K562 (cell line): Measurements from ENCODE around the gene TBC1D2B. TPM values are rescaled to one million over a fixed set of nuclear protein-coding genes. Genes with fewer than 3 reads are reported as not detected.

Source experiments
- ATAC-seq: fragments of 200-7000 bp; cut with Tn5 transposase; 3 replicates; pipeline ENCODE4 v1.9.1; 2020; ENCODE audit warnings: moderate library complexity
- BruUV-seq: library from RNA; stranded (reverse); fragments of 400-500 nt; replicated peaks from 2 replicates; lab custom pipeline; 2021; lab: Mats Ljungman, UMichigan
- CTCF ChIA-PET: fragments of 300-600 bp; formaldehyde crosslinking; extraction: SDS; loops from one replicate; lab custom pipeline; 2021; ENCODE audit warnings: low intra/inter-chr PET ratio; lab: Yijun Ruan, JAX
- POLR2A ChIA-PET: fragments of 300-600, 350-650 bp; sonication (Branson Sonifier 250); formaldehyde crosslinking; extraction: SDS; loops from one replicate; lab custom pipeline; 2021; ENCODE audit warnings: antibody characterized with exemption, inconsistent platforms; lab: Yijun Ruan, JAX
- DNase-seq, 4 experiments: peaks; one replicate each; pipeline versions ENCODE4 v3.0.0 to v3.0.0-alpha.2; 2011 to 2018; ENCODE audit warnings: low spot score in 3 of 4, mixed read lengths in 3 of 4; ENCODE audit errors: extremely low read depth in 1 of 4
- FAIRE-seq: peaks from 2 replicates; lab custom pipeline; 2011; peaks lifted over from hg19 to GRCh38; lab: Jason Lieb, UNC
- H2AFZ ChIP-seq: 2 replicates; pipeline ENCODE4 v1.6.0; 2011; ENCODE audit warnings: low read depth, low read length, control low read depth, inconsistent platforms
- H3K27ac ChIP-seq: fragments of 200-600 bp; 3 replicates; pipeline ENCODE4 v1.8.0; 2011; ENCODE audit warnings: low read depth, mild to moderate bottlenecking, control low read depth, inconsistent platforms, low read length, moderate library complexity, mixed read lengths; ENCODE audit errors: extremely low read depth
- H3K27me3 ChIP-seq, 2 experiments: fragments of 300-600 bp in 1 of 2; 2 replicates in 1 of 2; 3 replicates in 1 of 2; pipeline versions ENCODE4 v1.6.0 to v1.8.0; 2011; ENCODE audit warnings: inconsistent platforms in 2 of 2, low read length in 2 of 2, mild to moderate bottlenecking in 1 of 2, mixed read lengths in 1 of 2, moderate library complexity in 1 of 2; ENCODE audit not compliant: control insufficient read depth in 2 of 2, insufficient read depth in 2 of 2
- H3K36me3 ChIP-seq: fragments of 300-600 bp; 3 replicates; pipeline ENCODE4 v1.8.0; 2011; ENCODE audit warnings: mild to moderate bottlenecking, low read length, inconsistent platforms; ENCODE audit not compliant: control insufficient read depth, insufficient read depth
- H3K4me1 ChIP-seq, 2 experiments: fragments of 200-600 bp in 1 of 2; replicated peaks in 1 of 2; 2 replicates in 1 of 2; 3 replicates in 1 of 2; pipeline versions ENCODE4 v1.5.1 to v1.8.0; 2011; ENCODE audit warnings: inconsistent platforms in 2 of 2, low read length in 2 of 2, mild to moderate bottlenecking in 1 of 2, mixed read lengths in 1 of 2, moderate library complexity in 1 of 2; ENCODE audit not compliant: control insufficient read depth in 2 of 2, insufficient read depth in 2 of 2
- H3K4me2 ChIP-seq: 2 replicates; pipeline ENCODE4 v1.6.1; 2011; ENCODE audit warnings: low read length, control low read depth, inconsistent platforms, mixed read lengths; ENCODE audit not compliant: insufficient read depth
- H3K4me3 ChIP-seq: fragments of 200-600 bp; sonication (generic), shearing (Covaris generic); 2 replicates; pipeline ENCODE4 v1.5.1; 2016; ENCODE audit warnings: control low read depth, inconsistent platforms
- H3K79me2 ChIP-seq: fragments of 200-600 bp; 3 replicates; pipeline ENCODE4 v1.8.0; 2011; ENCODE audit warnings: low read length, inconsistent platforms; ENCODE audit not compliant: control insufficient read depth, insufficient read depth
- H3K9ac ChIP-seq, 2 experiments: 2 replicates each; pipeline versions ENCODE4 v1.6.0 to v1.6.1; 2011; ENCODE audit warnings: low read depth in 2 of 2, low read length in 2 of 2, control low read depth in 1 of 2, inconsistent platforms in 1 of 2, mild to moderate bottlenecking in 1 of 2, mixed read lengths in 1 of 2; ENCODE audit not compliant: insufficient read depth in 1 of 2
- H3K9me1 ChIP-seq: one replicate; pipeline ENCODE4 v1.6.0; 2011; ENCODE audit warnings: inconsistent platforms, mild to moderate bottlenecking, low read length, moderate library complexity; ENCODE audit not compliant: control insufficient read depth, insufficient read depth
- H3K9me3 ChIP-seq: replicated peaks from 2 replicates; pipeline ENCODE4 v1.5.1; 2011; ENCODE audit warnings: low read depth, low read length, inconsistent platforms; ENCODE audit not compliant: control insufficient read depth, insufficient read depth
- H4K20me1 ChIP-seq: replicated peaks from 2 replicates; pipeline ENCODE4 v1.6.1; 2011; ENCODE audit warnings: low read length, inconsistent platforms, mixed read lengths; ENCODE audit not compliant: control insufficient read depth, insufficient read depth
- BACH1 ChIP-seq: fragments of 200-800 bp; sonication (Bioruptor generic); IDR thresholded peaks from 2 replicates; pipeline ENCODE4 v1.6.1; 2016; ENCODE audit warnings: missing genetic modification characterization, missing compliant biosample characterization
- C11orf30 ChIP-seq: fragments of 450-650 bp; IDR thresholded peaks from 2 replicates; pipeline ENCODE4 v1.6.1; 2016; ENCODE audit warnings: low read depth, mild to moderate bottlenecking
- E2F3 ChIP-seq: fragments of 250-450 bp; sonication (Bioruptor Pico); IDR thresholded peaks from 2 replicates; pipeline ENCODE4 v1.4.0; 2020; ENCODE audit warnings: mild to moderate bottlenecking
- MAFG ChIP-seq: fragments of 450-650 bp; conservative IDR thresholded peaks from 2 replicates; pipeline ENCODE4 v1.6.1; 2016; ENCODE audit warnings: missing genetic modification characterization, missing compliant biosample characterization
- MAFK ChIP-seq: IDR thresholded peaks from 2 replicates; pipeline ENCODE4 v1.6.1; 2011; ENCODE audit warnings: low read length, improper control_type of control experiment
- NFE2 ChIP-seq: IDR thresholded peaks from 2 replicates; pipeline ENCODE4 v1.6.1; 2014; ENCODE audit warnings: antibody characterized with exemption, low read depth
- NFE2L1 ChIP-seq: fragments of 450-650 bp; IDR thresholded peaks from 2 replicates; pipeline ENCODE4 v1.6.1; 2016; ENCODE audit warnings: missing genetic modification characterization, low read depth, mild to moderate bottlenecking, missing compliant biosample characterization, moderate library complexity, borderline replicate concordance
- SRSF1 ChIP-seq: fragments of 200-400 bp; formaldehyde crosslinking; IDR thresholded peaks from 2 replicates; pipeline ENCODE4 v1.6.1; 2017; ENCODE audit warnings: mild to moderate bottlenecking, low read depth, low read length, moderate library complexity
- TCFL5 ChIP-seq: fragments of 250-450 bp; sonication (Bioruptor Pico); conservative IDR thresholded peaks from 2 replicates; pipeline ENCODE4 v1.6.1; 2021; ENCODE audit warnings: mild to moderate bottlenecking, moderate library complexity, matching md5 sums
- ZNF316 ChIP-seq: fragments of 450-650 bp; IDR thresholded peaks from 2 replicates; pipeline ENCODE4 v1.6.1; 2016
- ZNF354B ChIP-seq: fragments of 250-450 bp; sonication (Bioruptor Pico); IDR thresholded peaks from 2 replicates; pipeline ENCODE4 v1.4.0; 2020
- WGBS: fragments of 100-300 bp; shearing (Covaris generic); methylation state at CpG from one replicate; pipeline ENCODE4 v1.1.6; 2016; ENCODE audit warnings: low coverage, mixed read lengths; ENCODE audit not compliant: insufficient coverage; ENCODE audit errors: missing lambda C conversion rate; 5-methylcytosine and 5-hydroxymethylcytosine counted together
- in situ Hi-C: fragments of 300-500 bp; cut with MboI; formaldehyde crosslinking; loops from 4 replicates; pipeline ENCODE4 v1.15.0; 2018; ENCODE audit warnings: inconsistent platforms, mixed read lengths
- intact Hi-C: fragments of 100-400 bp; cut with micrococcal nuclease; formaldehyde crosslinking; loops from 2 replicates; pipeline ENCODE4 v1.14.2; 2022
- polyA plus RNA-seq, 8 experiments: library from polyadenylated mRNA; depleted of rRNA in 4 of 8; stranded (reverse) in 5 of 8; unstranded in 3 of 8; fragments of >200 nt; fragmentation: Nextera tagmentation in 2 of 8; fragmentation: Illumina TruSeq in 1 of 8; extraction: Ambion mirVana in 2 of 8; extraction: Trizol in 1 of 8; gene quantifications; 2 replicates each; pipeline versions ENCODE4 v1.2.1 to v1.2.3, GENCODE V29; 2011 to 2014; ENCODE audit warnings: inconsistent platforms in 1 of 8, missing spikeins in 1 of 8
- total RNA-seq, 7 experiments: library from RNA; depleted of rRNA in 6 of 7; stranded (reverse); fragments of >200 nt in 6 of 7; fragmentation: Illumina TruSeq in 2 of 7; extraction: Trizol in 2 of 7; gene quantifications; 2 replicates each; pipeline versions ENCODE4 v1.2.1 to v1.2.3, GENCODE V29; 2011 to 2021; ENCODE audit warnings: low replicate concordance in 1 of 7
- TF ChIP-seq, protein P1 (sequence below): IDR thresholded peaks from 2 replicates; pipeline ENCODE4 v1.6.1; 2016; ENCODE audit warnings: missing genetic modification characterization, missing compliant biosample characterization
- TF ChIP-seq, protein P2 (sequence below): fragments of 450-650 bp; conservative IDR thresholded peaks from 2 replicates; pipeline ENCODE4 v1.6.1; 2016; ENCODE audit warnings: missing genetic modification characterization, low read depth, mild to moderate bottlenecking, control low read depth, missing compliant biosample characterization
- TF ChIP-seq, protein P3 (sequence below), 2 experiments: IDR thresholded peaks; 2 replicates each; pipeline ENCODE4 v1.6.1; 2011; ENCODE audit warnings: borderline replicate concordance in 1 of 2, control low read depth in 1 of 2, low read depth in 1 of 2, low read length in 1 of 2, mild to moderate bottlenecking in 1 of 2, mixed read lengths in 1 of 2, moderate library complexity in 1 of 2; ENCODE audit not compliant: insufficient read depth in 1 of 2, insufficient read length in 1 of 2, poor library complexity in 1 of 2, severe bottlenecking in 1 of 2; ENCODE audit errors: extremely low read depth in 1 of 2
- TF ChIP-seq, protein P4 (sequence below): fragments of 250-450 bp; sonication (Bioruptor Pico); IDR thresholded peaks from 2 replicates; pipeline ENCODE4 v1.8.0; 2021; ENCODE audit warnings: moderate library complexity, mild to moderate bottlenecking, inconsistent platforms

Gene TBC1D2B
- total and polyA plus RNA-seq, 9 of the 15 experiments (the other 6 are each of a cell fraction or from before 2014, with no cell fraction given), result 0.15 to 16.3 (median 8.9) TPM

DNA sequence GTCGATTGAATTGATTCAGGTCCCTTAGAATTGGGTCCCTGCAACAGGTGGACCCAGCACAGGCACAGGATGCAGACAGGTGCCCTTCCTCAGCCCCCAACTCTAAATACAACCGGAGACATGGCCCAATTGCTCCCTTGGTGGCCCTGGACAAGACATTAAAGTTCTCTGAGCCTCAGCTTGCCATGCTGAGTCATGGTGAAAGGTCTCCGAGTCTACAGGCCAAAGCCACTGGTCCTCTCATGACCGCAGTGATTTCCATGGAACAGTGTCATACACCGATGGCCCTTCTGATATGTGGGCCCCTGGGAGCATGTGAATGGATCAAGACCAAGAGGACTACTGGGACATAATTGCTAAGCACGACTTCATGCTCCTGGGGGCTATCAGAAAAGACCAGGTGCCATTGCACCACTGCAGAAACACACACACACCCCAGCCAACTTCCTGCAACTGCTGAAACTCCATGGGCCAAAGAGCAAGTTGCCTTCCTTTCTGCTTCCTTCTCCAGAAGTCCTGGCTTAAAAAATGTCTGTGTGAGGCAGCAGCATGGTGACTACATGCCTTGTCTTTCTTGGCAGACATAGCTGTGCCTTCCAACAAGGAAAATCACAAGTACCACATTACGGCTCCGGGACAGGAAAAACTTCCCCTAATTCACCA is 38.8 kb downstream of the TBC1D2B start:
- intact Hi-C loops, result no loop called here
- peak; percentile 83 for TF ChIP-seq MAFG (tag)
- no peak for TF ChIP-seq E2F3 (CRISPR knock-in tag)
- peak; percentile 52 for TF ChIP-seq MAFK
- TF ChIP-seq, protein P1, sequence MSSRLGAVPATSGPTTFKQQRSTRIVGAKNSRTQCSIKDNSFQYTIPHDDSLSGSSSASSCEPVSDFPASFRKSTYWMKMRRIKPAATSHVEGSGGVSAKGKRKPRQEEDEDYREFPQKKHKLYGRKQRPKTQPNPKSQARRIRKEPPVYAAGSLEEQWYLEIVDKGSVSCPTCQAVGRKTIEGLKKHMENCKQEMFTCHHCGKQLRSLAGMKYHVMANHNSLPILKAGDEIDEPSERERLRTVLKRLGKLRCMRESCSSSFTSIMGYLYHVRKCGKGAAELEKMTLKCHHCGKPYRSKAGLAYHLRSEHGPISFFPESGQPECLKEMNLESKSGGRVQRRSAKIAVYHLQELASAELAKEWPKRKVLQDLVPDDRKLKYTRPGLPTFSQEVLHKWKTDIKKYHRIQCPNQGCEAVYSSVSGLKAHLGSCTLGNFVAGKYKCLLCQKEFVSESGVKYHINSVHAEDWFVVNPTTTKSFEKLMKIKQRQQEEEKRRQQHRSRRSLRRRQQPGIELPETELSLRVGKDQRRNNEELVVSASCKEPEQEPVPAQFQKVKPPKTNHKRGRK (tag), result no peak
- TF ChIP-seq BACH1 (tag), result peak; percentile 75; the same call in 1 of the 2 replicates
- TF ChIP-seq ZNF354B (CRISPR knock-in tag), result no peak
- TF ChIP-seq C11orf30, result peak; percentile 73; the same call in 1 of the 2 replicates
- no peak for TF ChIP-seq SRSF1
- TF ChIP-seq TCFL5, result no peak
- TF ChIP-seq, protein P2, sequence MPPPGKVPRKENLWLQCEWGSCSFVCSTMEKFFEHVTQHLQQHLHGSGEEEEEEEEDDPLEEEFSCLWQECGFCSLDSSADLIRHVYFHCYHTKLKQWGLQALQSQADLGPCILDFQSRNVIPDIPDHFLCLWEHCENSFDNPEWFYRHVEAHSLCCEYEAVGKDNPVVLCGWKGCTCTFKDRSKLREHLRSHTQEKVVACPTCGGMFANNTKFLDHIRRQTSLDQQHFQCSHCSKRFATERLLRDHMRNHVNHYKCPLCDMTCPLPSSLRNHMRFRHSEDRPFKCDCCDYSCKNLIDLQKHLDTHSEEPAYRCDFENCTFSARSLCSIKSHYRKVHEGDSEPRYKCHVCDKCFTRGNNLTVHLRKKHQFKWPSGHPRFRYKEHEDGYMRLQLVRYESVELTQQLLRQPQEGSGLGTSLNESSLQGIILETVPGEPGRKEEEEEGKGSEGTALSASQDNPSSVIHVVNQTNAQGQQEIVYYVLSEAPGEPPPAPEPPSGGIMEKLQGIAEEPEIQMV (tag), result no peak
- peak; percentile 71 for TF ChIP-seq ZNF316
- TF ChIP-seq, protein P3, sequence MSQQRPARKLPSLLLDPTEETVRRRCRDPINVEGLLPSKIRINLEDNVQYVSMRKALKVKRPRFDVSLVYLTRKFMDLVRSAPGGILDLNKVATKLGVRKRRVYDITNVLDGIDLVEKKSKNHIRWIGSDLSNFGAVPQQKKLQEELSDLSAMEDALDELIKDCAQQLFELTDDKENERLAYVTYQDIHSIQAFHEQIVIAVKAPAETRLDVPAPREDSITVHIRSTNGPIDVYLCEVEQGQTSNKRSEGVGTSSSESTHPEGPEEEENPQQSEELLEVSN (IDR thresholded peaks at IDR 0.05; ENCODE audit: borderline replicate concordance in 1 of 2, extremely low read depth in 1 of 2, insufficient read depth in 1 of 2, insufficient read length in 1 of 2, low read depth in 1 of 2, low read length in 1 of 2, poor library complexity in 1 of 2, severe bottlenecking in 1 of 2), result no peak
- TF ChIP-seq, protein P4, sequence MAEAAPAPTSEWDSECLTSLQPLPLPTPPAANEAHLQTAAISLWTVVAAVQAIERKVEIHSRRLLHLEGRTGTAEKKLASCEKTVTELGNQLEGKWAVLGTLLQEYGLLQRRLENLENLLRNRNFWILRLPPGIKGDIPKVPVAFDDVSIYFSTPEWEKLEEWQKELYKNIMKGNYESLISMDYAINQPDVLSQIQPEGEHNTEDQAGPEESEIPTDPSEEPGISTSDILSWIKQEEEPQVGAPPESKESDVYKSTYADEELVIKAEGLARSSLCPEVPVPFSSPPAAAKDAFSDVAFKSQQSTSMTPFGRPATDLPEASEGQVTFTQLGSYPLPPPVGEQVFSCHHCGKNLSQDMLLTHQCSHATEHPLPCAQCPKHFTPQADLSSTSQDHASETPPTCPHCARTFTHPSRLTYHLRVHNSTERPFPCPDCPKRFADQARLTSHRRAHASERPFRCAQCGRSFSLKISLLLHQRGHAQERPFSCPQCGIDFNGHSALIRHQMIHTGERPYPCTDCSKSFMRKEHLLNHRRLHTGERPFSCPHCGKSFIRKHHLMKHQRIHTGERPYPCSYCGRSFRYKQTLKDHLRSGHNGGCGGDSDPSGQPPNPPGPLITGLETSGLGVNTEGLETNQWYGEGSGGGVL (CRISPR knock-in tag), result no peak
- peak; percentile 75 for TF ChIP-seq NFE2
- peak; percentile 37; the same call in 1 of the 2 replicates for TF ChIP-seq NFE2L1

More for the DNA sequence above, 38.8 kb downstream of the TBC1D2B start:
- no TSS peak for BruUV-seq
- POLR2A ChIA-PET, result interaction anchor here (0.6 kb wide), 1 partner anchor 227 kb away, joined by 3 read pairs; no protein-coding TSS in a partner anchor
- Histone ChIP-seq H3K9me3 (no peaks in the 10 kb centered on the region), H3K27ac (no peak overlapping the region), H2AFZ (no peak overlapping the region), H3K9me1 (no peaks in the 10 kb centered on the region), H4K20me1 (0 out of 2 replicates have a peak, but pooled peaks cover 7% of the 10 kb centered on the region), H3K79me2 (no peaks in the 10 kb centered on the region), H3K4me1 (peaks cover 0 to 24% of the 10 kb centered on the region in 2 experiments; a peak in 4 of 5 replicates), H3K4me3 (no peak overlapping the region), H3K36me3 (no peaks in the 10 kb centered on the region; the same call in 2 of the 3 replicates), H3K9ac (no peak overlapping the region), H3K4me2 (no peak overlapping the region), H3K27me3 (no peaks in the 10 kb centered on the region)
- 41% methylated on average over 7 of the region's 8 CpGs for WGBS
- ATAC-seq, result peak; percentile 46; the same call in 2 of the 3 replicates
- peak in 1 of 4 experiments; percentile 21 for DNase-seq
- CTCF ChIA-PET, result no interaction called here
- peak; percentile 42 for FAIRE-seq
- in situ Hi-C loops, result no loop called here
